SK-N-MC (cell line): ENCODE measurements around the gene DOCK1.

Experiments
- EZH2 ChIP-seq: fragments of 200-600 bp; sonication (generic); IDR thresholded peaks from one replicate; pipeline ENCODE4 v1.6.1; 2017; ENCODE audit warnings: antibody characterized with exemption
- FOXP2 ChIP-seq: optimal IDR thresholded peaks from 2 replicates; pipeline ENCODE3; 2011; ENCODE audit warnings: mild to moderate bottlenecking, moderate library complexity; ENCODE audit not compliant: insufficient read depth; ENCODE audit errors: extremely low read length, control extremely low read depth
- POLR2AphosphoS5 ChIP-seq: IDR thresholded peaks from 2 replicates; pipeline ENCODE4 v1.6.1; 2012; ENCODE audit warnings: mild to moderate bottlenecking, low read depth, low read length, borderline replicate concordance

DNA sequence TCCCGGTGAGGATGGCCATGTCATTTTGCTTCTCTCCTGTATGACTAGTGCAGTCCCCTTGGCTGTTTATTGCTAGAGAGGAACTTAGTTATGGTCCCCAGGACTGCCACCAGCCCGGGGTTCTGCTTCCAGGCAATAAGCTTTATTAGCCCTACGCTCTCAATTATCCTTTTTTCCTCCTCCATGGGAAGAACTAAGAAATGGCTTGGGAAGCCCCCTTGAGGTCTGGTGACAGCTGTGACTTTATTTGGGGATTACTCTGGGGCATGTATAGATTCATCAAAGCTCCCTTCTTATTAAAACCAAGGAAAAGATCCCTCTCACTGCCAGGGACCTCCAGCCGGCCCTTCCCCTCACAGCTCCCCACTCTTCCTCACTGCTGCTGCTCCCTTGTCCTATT lies 446.3 kb downstream of the DOCK1 start:
- TF ChIP-seq POLR2AphosphoS5 (no peak), EZH2 (no peak), FOXP2 (no peak)
